ENCODE measurements around the gene DGUOK.

The DGUOK gene

DNA sequence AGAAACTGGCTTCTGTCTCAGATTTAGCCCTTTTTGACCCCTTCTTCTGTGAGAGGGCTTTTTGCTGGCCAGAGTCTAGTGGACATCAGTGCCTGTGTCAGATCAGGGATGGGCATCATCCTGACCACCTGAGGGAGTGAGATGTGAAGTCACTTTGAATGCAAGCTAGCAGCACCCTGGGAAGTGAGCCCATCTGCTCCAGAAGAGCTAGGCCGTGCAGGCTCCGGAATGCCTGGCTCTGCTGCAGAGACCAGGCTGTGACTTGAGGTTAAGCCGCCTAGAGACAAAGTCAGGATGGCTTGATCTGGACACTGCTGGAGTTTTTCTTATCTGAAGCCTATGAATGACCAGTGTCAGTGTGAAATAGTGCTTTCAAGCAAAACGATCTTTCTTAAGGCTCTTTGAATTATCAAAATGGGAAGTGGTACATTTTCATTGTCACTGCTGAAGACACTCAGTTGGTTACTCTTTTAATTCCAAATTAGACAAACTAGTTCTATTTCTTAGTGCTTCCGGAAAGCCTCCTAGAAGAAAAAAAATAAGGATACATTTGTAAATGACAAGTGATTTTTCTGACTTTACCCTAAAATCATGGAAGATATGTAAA, 20.8 kb downstream of the DGUOK start:
- no peak for DNase-seq (ENCODE audit: low spot score)

DNA sequence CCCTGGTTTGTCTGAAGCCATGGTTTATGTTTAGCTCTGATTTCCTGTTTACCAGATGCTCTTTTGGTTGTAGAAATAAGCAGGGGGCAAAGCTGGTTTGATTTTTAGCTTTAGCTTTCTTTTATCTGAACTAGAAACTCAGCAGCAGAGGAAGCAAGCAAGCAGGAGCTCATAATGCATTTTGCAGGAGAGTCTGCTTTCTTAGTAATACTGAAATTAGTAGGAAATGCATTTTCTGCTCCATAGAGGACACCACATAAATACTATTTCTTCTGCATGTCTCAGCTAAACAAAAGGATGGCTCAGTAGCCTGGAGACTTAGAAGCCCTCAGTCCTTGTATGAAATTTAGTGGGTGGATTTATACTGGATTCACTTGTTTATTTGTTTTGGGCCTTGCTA, 23.1 kb downstream of the DGUOK start:
- DNase-seq (ENCODE audit: low spot score): no peak

- DNase-seq (ENCODE audit: low spot score): peak; percentile 43
These were observed 26.1 kb downstream of the DGUOK start for GRCh38 chr2:73952499-73953446.

GRCh38 chr2:73956218-73956865, 29.7 kb downstream of the DGUOK start:
- DNase-seq (ENCODE audit: low spot score): no peak

- no peak for DNase-seq (ENCODE audit: low spot score)
These were observed 34.6 kb downstream of the DGUOK start for GRCh38 chr2:73961274-73961673.

DNA sequence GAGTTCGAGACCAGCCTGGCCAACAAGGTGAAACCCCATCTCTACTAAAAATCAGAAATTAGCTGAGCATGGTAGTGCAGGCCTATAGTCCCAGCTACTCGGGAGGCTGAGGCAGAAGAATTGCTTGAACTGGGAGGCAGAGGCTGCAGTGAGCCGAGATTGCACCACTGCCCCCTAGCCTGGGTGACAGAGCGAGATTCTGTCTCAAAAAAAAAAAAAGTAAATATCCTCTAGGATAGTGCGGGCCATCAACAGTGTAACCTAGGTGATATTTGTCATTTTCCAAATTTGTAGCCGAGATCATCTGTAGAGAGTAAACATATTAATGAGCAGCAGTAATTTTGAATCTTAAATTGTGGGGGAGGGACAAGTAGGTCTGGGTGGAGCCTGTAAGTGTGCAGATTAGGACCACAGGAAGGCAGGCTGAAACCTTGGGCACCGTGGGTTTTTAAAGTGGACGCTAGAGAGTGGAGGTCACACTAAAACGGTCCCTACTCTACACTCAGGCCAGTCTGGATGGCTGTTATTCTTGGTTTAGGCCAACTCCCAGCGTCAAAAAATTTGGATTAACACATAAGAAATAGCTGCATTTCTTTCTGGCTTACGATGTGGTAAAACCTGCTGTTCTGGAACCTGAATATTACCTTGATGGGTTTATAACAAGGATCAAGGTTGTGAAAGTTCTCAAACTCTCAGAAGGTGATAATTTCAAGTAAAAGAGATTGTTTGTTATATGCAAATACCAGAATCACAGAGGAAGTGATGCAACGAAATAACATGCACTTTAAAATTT, 35.3 kb downstream of the DGUOK start:
- DNase-seq (ENCODE audit: low spot score): no peak

GRCh38 chr2:73962798-73963197, 36.1 kb downstream of the DGUOK start:
- no peak for DNase-seq (ENCODE audit: low spot score)

GRCh38 chr2:73963385-73964120, 36.9 kb downstream of the DGUOK start:
- DNase-seq (ENCODE audit: low spot score): no peak

DNA sequence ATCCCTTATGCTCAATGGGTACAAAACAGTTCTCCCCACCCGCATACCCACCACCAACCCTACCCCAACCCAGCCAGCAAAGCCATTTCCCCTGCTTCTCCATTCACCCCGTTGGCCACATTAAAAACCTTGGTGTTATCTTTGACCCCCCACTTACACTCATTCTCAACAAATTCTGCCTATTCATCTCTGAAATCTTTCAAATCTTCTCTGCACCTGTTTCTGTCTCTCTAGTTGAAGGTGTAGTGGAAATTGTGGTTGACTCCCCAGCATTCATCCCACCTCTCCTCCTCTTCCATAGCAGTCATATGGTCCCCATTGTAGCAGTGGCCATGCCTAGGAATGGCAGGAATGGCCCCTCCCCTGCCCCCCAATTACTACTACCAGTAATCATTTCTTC, 37.5 kb downstream of the DGUOK start:
- DNase-seq (ENCODE audit: low spot score): no peak

- no peak for DNase-seq (ENCODE audit: low spot score)
These were observed 38.4 kb downstream of the DGUOK start for GRCh38 chr2:73965053-73965452.

DNA sequence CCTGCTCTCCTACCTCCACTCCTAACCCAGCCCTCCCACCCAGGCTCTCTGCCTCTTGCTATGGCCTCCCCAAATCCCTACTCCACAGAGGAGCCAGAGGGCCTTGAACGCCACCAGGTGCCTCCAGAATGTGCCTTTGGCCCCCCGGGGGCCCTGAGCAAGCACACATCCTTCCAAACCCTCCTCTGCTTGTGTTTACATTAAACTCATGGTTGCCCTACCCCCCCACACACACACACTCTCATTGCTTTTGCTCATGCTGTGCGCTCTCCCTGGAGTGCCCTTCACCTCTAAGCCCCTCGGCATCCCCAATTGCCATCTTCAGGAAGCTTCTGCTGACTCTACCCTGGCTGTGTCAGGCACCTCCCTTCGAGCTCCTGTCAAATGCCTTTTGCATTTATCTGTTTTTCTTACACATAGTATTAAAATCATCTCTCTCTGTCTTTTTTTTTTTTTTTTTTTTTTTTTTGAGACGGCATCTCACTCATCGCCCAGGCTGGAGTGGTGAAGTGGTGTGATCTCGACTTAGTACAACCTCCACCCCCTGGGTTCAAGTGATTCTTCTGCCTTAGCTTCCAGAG, 41.8 kb downstream of the DGUOK start:
- no peak for DNase-seq (ENCODE audit: low spot score)

DNA sequence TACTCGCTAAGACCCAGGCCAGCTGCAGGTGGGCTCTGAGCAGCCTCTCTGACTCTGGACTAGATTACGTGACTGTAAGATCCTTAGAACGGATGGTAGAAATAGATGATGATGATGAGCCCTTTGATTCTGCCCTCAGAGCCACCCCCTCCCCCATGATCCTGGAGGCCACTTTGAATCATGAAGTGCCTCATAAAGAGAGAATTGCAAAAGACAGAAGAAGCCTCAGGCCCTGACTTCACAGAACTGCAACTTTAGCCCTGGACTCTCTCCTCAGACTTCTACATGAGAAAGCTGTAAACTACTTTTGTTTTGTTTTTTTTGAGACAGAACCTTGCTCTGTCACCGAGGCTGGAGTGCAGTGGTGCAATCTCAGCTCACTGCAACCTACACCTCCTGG, 42.7 kb downstream of the DGUOK start:
- no peak for DNase-seq (ENCODE audit: low spot score)

GRCh38 chr2:73970141-73970803, 43.6 kb downstream of the DGUOK start:
- no peak for DNase-seq (ENCODE audit: low spot score)

DNA sequence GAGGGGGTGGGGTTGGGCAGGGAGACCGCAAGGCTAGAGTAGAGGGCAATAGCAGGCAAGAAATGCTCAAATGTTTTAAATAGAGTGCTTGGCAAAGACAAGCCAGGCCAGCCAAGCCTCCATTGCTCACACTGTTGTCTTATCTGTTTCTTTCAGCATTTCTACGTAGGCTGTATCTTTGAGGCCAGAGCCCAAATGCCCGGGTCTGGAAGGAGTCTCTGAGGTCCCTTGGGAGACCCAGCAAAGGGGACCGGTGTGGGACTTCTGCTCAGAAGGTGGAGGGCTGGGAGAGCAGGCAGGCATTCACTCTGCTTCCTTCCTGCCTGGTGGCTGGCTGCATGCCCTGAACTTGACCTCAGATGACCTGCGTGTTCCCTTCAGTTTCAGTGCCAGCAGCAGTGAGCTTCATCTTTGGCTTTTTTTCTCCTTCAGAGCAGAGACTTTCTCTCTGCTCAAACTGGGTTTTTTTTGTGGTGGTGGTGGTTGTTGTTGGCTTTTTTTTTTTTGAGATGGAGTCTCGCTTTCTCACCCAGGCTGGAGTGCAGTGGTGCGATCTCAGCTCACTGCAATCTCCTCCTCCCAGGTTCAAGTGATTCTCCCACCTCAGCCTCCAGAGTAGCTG, 44.3 kb downstream of the DGUOK start:
- peak; percentile 36 for DNase-seq (ENCODE audit: low spot score)

GRCh38 chr2:73971722-73972121, 45.0 kb downstream of the DGUOK start:
- DNase-seq (ENCODE audit: low spot score): no peak

- no peak for DNase-seq (ENCODE audit: low spot score)
These were observed 46.2 kb downstream of the DGUOK start for GRCh38 chr2:73972846-73973245.

GRCh38 chr2:73975731-73976130, 49.1 kb downstream of the DGUOK start:
- no peak for DNase-seq (ENCODE audit: low spot score)

GRCh38 chr2:73976803-73977202, 50.1 kb downstream of the DGUOK start:
- DNase-seq (ENCODE audit: low spot score): no peak

DNA sequence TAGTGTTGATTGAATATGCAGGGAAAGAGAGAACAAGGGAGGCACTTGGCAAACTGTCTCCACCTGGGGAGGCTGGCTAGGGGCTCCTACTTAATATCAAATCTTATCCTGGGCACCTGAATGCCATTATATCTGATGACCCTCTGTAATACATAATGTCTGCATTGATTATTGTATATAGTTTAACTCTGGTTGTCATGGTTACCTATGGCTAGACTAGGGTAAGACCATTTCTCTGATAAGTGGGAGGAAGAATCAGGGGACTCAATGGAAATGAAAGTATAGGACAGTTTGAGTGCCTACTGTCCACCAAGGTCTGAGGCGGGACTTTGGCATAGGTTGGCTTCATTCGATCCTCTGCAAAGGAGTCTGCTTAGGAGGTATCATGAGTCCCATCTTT, 50.8 kb downstream of the DGUOK start:
- DNase-seq (ENCODE audit: low spot score): no peak

DNA sequence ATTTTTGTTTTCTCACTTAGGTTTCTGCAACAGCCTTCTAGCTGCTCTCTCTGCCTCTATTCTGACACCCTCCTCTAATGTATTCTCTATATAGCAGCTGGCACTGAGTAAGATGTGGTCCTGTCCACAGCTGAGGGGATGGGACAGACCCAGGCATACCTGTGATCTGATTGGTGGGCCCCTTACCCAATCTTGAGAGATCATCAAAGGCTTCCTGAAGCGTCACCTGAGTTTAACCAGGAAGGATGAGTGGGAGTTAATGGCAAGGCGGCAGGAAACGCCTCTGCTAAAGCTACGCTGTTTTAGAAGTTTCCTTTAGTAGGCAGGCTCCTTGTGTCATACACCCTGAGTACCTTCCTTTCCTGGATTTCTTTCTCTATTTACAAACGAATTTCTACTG, 52.3 kb downstream of the DGUOK start:
- no peak for DNase-seq (ENCODE audit: low spot score)
